Breast epithelium (tissue), 4 donors: Measurements from ENCODE around the gene GC. TPM values are rescaled to one million over a fixed set of nuclear protein-coding genes. Genes with fewer than 3 reads are reported as not detected.

Source experiments
- DNase-seq, 2 donors: peaks; one replicate each; pipeline ENCODE4 v3.0.0-alpha.2; 2019; ENCODE audit warnings: low spot score in 2 of 2
- H3K27ac ChIP-seq, 2 donors: fragments of 200-600 bp; sonication (generic) in 1 of 2; one replicate each; pipeline ENCODE4 v1.5.1; 2016 to 2019; ENCODE audit warnings: mild to moderate bottlenecking in 1 of 2
- H3K27me3 ChIP-seq, 2 donors: fragments of 200-600 bp; sonication (generic) in 1 of 2; one replicate each; pipeline versions ENCODE4 v1.5.1 to v1.6.0; 2017 to 2019; ENCODE audit warnings: control low read depth in 1 of 2, mild to moderate bottlenecking in 1 of 2
- H3K36me3 ChIP-seq: fragments of 200-600 bp; one replicate; pipeline ENCODE4 v1.5.1; 2019
- H3K4me1 ChIP-seq, 2 donors: fragments of 200-600 bp; sonication (generic); one replicate each; pipeline ENCODE4 v1.5.1; 2016 to 2019; ENCODE audit warnings: control low read depth in 1 of 2
- H3K4me3 ChIP-seq, 3 donors: fragments of 200-600 bp; sonication (generic); 1 replicate in 2 of 3; 2 replicates in 1 of 3; pipeline ENCODE4 v1.5.1; 2016 to 2019; ENCODE audit warnings: mild to moderate bottlenecking in 3 of 3, moderate library complexity in 2 of 3
- H3K9me3 ChIP-seq, 2 donors: fragments of 200-600 bp; sonication (generic) in 1 of 2; one replicate each; pipeline ENCODE4 v1.5.1; 2016 to 2019; ENCODE audit warnings: control low read depth in 1 of 2
- CTCF ChIP-seq, 3 donors: fragments of 450-650 bp; IDR thresholded peaks; one replicate each; pipeline ENCODE4 v1.5.1; 2016 to 2017; ENCODE audit warnings: antibody characterized with exemption in 3 of 3, mild to moderate bottlenecking in 3 of 3, moderate library complexity in 3 of 3
- POLR2A ChIP-seq: fragments of 450-650 bp; IDR thresholded peaks from one replicate; pipeline ENCODE4 v1.6.1; 2016; ENCODE audit warnings: antibody characterized with exemption, mild to moderate bottlenecking, moderate library complexity
- POLR2AphosphoS5 ChIP-seq, 3 donors: sonication (generic); formaldehyde crosslinking; IDR thresholded peaks; one replicate each; pipeline ENCODE4 v1.6.1; 2017; ENCODE audit warnings: antibody characterized with exemption in 3 of 3
- intact Hi-C: fragments of 100-400 bp; cut with DNase I; formaldehyde crosslinking; loops from one replicate; pipeline ENCODE4 v1.15.1; 2023; ENCODE audit warnings: low total_unique reads
- total RNA-seq, 3 donors: library from RNA; depleted of rRNA; stranded (reverse); fragments of >200 nt; gene quantifications; one replicate each; pipeline ENCODE4 v1.1.0, GENCODE V29; 2016

GC gene
- total RNA-seq, 3 donors from 2014 or later = not detected

DNA sequence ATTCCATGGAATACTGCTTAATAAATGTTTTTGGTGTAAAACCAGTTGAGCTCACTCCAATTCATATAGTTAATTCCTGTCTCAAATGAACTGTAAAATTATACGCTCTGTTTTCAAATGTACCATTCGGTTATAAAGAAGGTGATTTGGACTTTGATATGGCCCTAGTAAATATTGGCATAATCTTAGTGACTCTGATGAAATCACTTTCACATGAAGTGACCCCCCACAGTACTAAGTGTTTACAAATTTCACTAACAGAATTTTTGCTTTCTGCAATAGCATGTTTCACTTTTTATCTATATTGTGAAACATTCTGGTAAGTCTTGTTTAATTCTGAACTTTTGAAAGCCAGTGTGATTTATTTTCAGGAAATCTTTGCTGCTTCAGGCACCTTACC, 10.9 kb downstream of the GC start:
- no peaks in the 10 kb centered on the region for H3K9me3 ChIP-seq
- no peak for DNase-seq
- no peak overlapping the region for H3K27ac ChIP-seq
- no peak overlapping the region for H3K4me3 ChIP-seq
- no peaks in the 10 kb centered on the region for H3K36me3 ChIP-seq
- H3K4me1 ChIP-seq = no peaks in the 10 kb centered on the region
- no peaks in the 10 kb centered on the region for H3K27me3 ChIP-seq
- TF ChIP-seq POLR2AphosphoS5 (IDR thresholded peaks at IDR 0.05) (no peak), CTCF (IDR thresholded peaks at IDR 0.05) (no peak), POLR2A (no peak)
- intact Hi-C loops = no loop called here

GRCh38 chr4:71772592-71772991, 11.3 kb downstream of the GC start:
- TF ChIP-seq CTCF (IDR thresholded peaks at IDR 0.05) = no peak
- intact Hi-C loops = no loop called here
- no peaks in the 10 kb centered on the region for H3K9me3 ChIP-seq
- no peak overlapping the region for H3K4me3 ChIP-seq
- no peaks in the 10 kb centered on the region for H3K27me3 ChIP-seq
- no peak for DNase-seq
- H3K27ac ChIP-seq = no peak overlapping the region
- H3K36me3 ChIP-seq = no peaks in the 10 kb centered on the region
- no peaks in the 10 kb centered on the region for H3K4me1 ChIP-seq

DNA sequence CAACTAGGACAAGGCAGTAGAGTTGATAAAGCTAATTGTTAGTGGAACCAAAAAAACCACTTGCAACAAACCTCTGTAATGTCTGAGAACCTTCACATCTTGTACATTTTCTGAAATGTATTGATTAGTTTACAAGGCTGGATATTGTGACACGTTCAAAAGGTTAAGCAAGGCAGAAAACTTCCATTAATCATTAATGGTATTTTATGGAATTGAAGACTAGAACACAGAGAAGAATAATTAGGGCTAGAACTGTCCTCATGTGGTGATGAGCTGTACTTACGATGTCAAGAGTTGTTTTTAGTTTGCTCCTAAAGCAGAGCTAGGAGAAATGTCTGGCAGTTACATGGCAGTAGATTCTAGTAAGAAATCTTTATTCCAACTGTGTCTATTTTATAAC, 12.3 kb downstream of the GC start:
- Histone ChIP-seq H3K9me3 (no peaks in the 10 kb centered on the region), H3K4me3 (no peak overlapping the region), H3K4me1 (no peaks in the 10 kb centered on the region), H3K36me3 (no peaks in the 10 kb centered on the region), H3K27ac (no peak overlapping the region), H3K27me3 (no peaks in the 10 kb centered on the region)
- TF ChIP-seq POLR2AphosphoS5 (IDR thresholded peaks at IDR 0.05) (no peak), POLR2A (no peak), CTCF (IDR thresholded peaks at IDR 0.05) (no peak)
- intact Hi-C loops = no loop called here
- DNase-seq = no peak

- H3K27ac ChIP-seq = no peak overlapping the region
- intact Hi-C loops = no loop called here
- no peaks in the 10 kb centered on the region for H3K27me3 ChIP-seq
- H3K9me3 ChIP-seq = no peaks in the 10 kb centered on the region
- TF ChIP-seq CTCF (IDR thresholded peaks at IDR 0.05) = no peak
- TF ChIP-seq POLR2AphosphoS5 (IDR thresholded peaks at IDR 0.05) = no peak
- no peak for TF ChIP-seq POLR2A
- no peak for DNase-seq
- no peak overlapping the region for H3K4me3 ChIP-seq
- no peaks in the 10 kb centered on the region for H3K36me3 ChIP-seq
- H3K4me1 ChIP-seq = no peaks in the 10 kb centered on the region
These were observed 14.4 kb downstream of the GC start for GRCh38 chr4:71769434-71769833.

- DNase-seq = no peak
- H3K9me3 ChIP-seq = no peaks in the 10 kb centered on the region
- TF ChIP-seq POLR2A (no peak), CTCF (IDR thresholded peaks at IDR 0.05) (no peak), POLR2AphosphoS5 (IDR thresholded peaks at IDR 0.05) (no peak)
These were observed 15.8 kb downstream of the GC start for GRCh38 chr4:71768123-71768522.

More at GRCh38 chr4:71768123-71768522, 15.8 kb downstream of the GC start:
- intact Hi-C loops = no loop called here
- Histone ChIP-seq H3K36me3 (no peaks in the 10 kb centered on the region), H3K27me3 (no peaks in the 10 kb centered on the region), H3K4me3 (no peak overlapping the region), H3K4me1 (no peaks in the 10 kb centered on the region), H3K27ac (no peak overlapping the region)
